Glutamatergic neuron (in vitro differentiated cells): ENCODE measurements around the gene ENG. TPM values are rescaled to one million over a fixed set of nuclear protein-coding genes. Genes with fewer than 3 reads are reported as not detected.

Source experiments
- DNase-seq: peaks from one replicate; pipeline ENCODE4 v3.0.0; 2022
- H3K27ac Mint-ChIP-seq: one replicate; pipeline ENCODE4 v1.8.0; 2020; ENCODE audit warnings: mild to moderate bottlenecking, mixed read lengths, inconsistent platforms; ENCODE audit not compliant: unreplicated experiment
- H3K27me3 Mint-ChIP-seq: one replicate; pipeline ENCODE4 v1.8.0; 2020; ENCODE audit warnings: mild to moderate bottlenecking, moderate library complexity, mixed read lengths, inconsistent platforms; ENCODE audit not compliant: unreplicated experiment
- H3K36me3 Mint-ChIP-seq: one replicate; pipeline ENCODE4 v1.8.0; 2020; ENCODE audit warnings: mild to moderate bottlenecking, mixed read lengths, inconsistent platforms; ENCODE audit not compliant: unreplicated experiment
- H3K4me1 Mint-ChIP-seq: one replicate; pipeline ENCODE4 v1.8.0; 2020; ENCODE audit warnings: mild to moderate bottlenecking, low read depth, mixed read lengths, inconsistent platforms; ENCODE audit not compliant: unreplicated experiment
- H3K4me3 Mint-ChIP-seq: one replicate; pipeline ENCODE4 v1.8.0; 2020; ENCODE audit warnings: mild to moderate bottlenecking, mixed read lengths, inconsistent platforms; ENCODE audit not compliant: unreplicated experiment
- H3K9me3 Mint-ChIP-seq: one replicate; pipeline ENCODE4 v1.8.0; 2020; ENCODE audit warnings: mild to moderate bottlenecking, moderate library complexity, mixed read lengths, inconsistent platforms; ENCODE audit not compliant: unreplicated experiment
- CTCF ChIP-seq: fragments of 200-600 bp; sonication (generic); IDR thresholded peaks from one replicate; pipeline ENCODE4 v1.5.0; 2021; ENCODE audit not compliant: partially characterized antibody, unreplicated experiment
- total RNA-seq: library from RNA; stranded (reverse); fragmentation: NEBNext Ultra II Directional; extraction: Animal tissue kit (Norgen Biotek cat#: 25700); gene quantifications from one replicate; pipeline ENCODE4 v1.2.1, GENCODE V29; 2021; ENCODE audit not compliant: unreplicated experiment

Gene ENG
- total RNA-seq, 1 donor from 2014 or later = not detected

GRCh38 chr9:127878001-127878651 is 23.7 kb upstream of the ENG start:
- no peak for TF ChIP-seq CTCF
- Mint-ChIP-seq H3K36me3 (no peaks in the 10 kb centered on the region), H3K9me3 (no peaks in the 10 kb centered on the region), H3K4me1 (peaks cover 4% of the 10 kb centered on the region), H3K4me3 (peak overlapping the region; percentile 85), H3K27me3 (peaks cover 9% of the 10 kb centered on the region), H3K27ac (no peak overlapping the region)
- no peak for DNase-seq

- Mint-ChIP-seq H3K27ac (peak within 1 kb of the TSS; percentile 92), H3K4me3 (peak within 1 kb of the TSS; percentile 94), H3K36me3 (no peaks in the 10 kb centered on the region)
Observed at GRCh38 chr9:127877566-127877998, 23.1 kb upstream of the ENG start, which contains the start of gene AK1. Gene AK1 (minus strand): TSS chr9:127877675. CDS start chr9:127874617, 3,058 bp downstream.

GRCh38 chr9:127876764-127877562 is 22.5 kb upstream of the ENG start:
- Mint-ChIP-seq H3K4me1 (peaks cover 4% of the 10 kb centered on the region), H3K27ac (peak overlapping the region; percentile 92), H3K4me3 (peak overlapping the region; percentile 94), H3K9me3 (no peaks in the 10 kb centered on the region), H3K36me3 (no peaks in the 10 kb centered on the region), H3K27me3 (peaks cover 11% of the 10 kb centered on the region)
- no peak for DNase-seq
- no peak for TF ChIP-seq CTCF

More at GRCh38 chr9:127877566-127877998, 23.1 kb upstream of the ENG start, which contains the start of gene AK1:
- H3K27me3 Mint-ChIP-seq = peaks cover 11% of the 10 kb centered on the region
- H3K9me3 Mint-ChIP-seq = no peaks in the 10 kb centered on the region
- H3K4me1 Mint-ChIP-seq = peaks cover 4% of the 10 kb centered on the region
- no peak for TF ChIP-seq CTCF
- DNase-seq = peak; percentile 84

GRCh38 chr9:127876026-127876763 is 21.7 kb upstream of the ENG start:
- H3K4me3 Mint-ChIP-seq = peak overlapping the region; percentile 64
- TF ChIP-seq CTCF = no peak
- H3K36me3 Mint-ChIP-seq = peaks cover 4% of the 10 kb centered on the region
- peaks cover 2% of the 10 kb centered on the region for H3K9me3 Mint-ChIP-seq
- DNase-seq = no peak
- H3K27ac Mint-ChIP-seq = peak overlapping the region; percentile 52
- H3K4me1 Mint-ChIP-seq = peaks cover 4% of the 10 kb centered on the region
- H3K27me3 Mint-ChIP-seq = peaks cover 13% of the 10 kb centered on the region
